Breast epithelium (tissue), 3 donors: Measurements from ENCODE around the gene TSC1.

Source experiments
- POLR2A ChIP-seq: fragments of 450-650 bp; IDR thresholded peaks from one replicate; pipeline ENCODE4 v1.6.1; 2016; ENCODE audit warnings: antibody characterized with exemption, mild to moderate bottlenecking, moderate library complexity
- POLR2AphosphoS5 ChIP-seq, 3 donors: sonication (generic); formaldehyde crosslinking; IDR thresholded peaks; one replicate each; pipeline ENCODE4 v1.6.1; 2017; ENCODE audit warnings: antibody characterized with exemption in 3 of 3

- no peak for TF ChIP-seq POLR2A
- no peak for TF ChIP-seq POLR2AphosphoS5 (IDR thresholded peaks at IDR 0.05)
Measured at GRCh38 chr9:132861666-132862065, 82.8 kb downstream of the TSC1 start.
